GM12878 (cell line): ENCODE measurements around the gene AGAP1. TPM values are rescaled to one million over a fixed set of nuclear protein-coding genes. Genes with fewer than 3 reads are reported as not detected.

ENCODE experiments used
- ATAC-seq: fragments of 200-7000 bp; cut with Tn5 transposase; 3 replicates; pipeline ENCODE4 v1.9.1; 2020; ENCODE audit warnings: mild to moderate bottlenecking, moderate library complexity
- BruUV-seq: library from RNA; stranded (reverse); fragments of 400-500 nt; replicated peaks from 2 replicates; lab custom pipeline; 2021; lab: Mats Ljungman, UMichigan
- CTCF ChIA-PET: fragments of 300-600 bp; sonication (Branson Sonifier 250); formaldehyde crosslinking; extraction: SDS; loops from one replicate; lab custom pipeline; 2021; ENCODE audit warnings: inconsistent platforms; lab: Yijun Ruan, JAX
- POLR2A ChIA-PET: fragments of 350-600 bp; formaldehyde crosslinking; extraction: SDS; loops from one replicate; lab custom pipeline; 2021; ENCODE audit warnings: inconsistent platforms; lab: Charles Lee
- RAD21 ChIA-PET: fragments of 300-600 bp; sonication (Branson Sonifier 250); formaldehyde crosslinking; loops from one replicate; lab custom pipeline; 2023; ENCODE audit warnings: antibody characterized with exemption; ENCODE audit not compliant: unreplicated experiment; lab: Charles Lee
- SMC1A ChIA-PET: fragments of 300-600 bp; sonication (Branson Sonifier 250); formaldehyde crosslinking; loops from one replicate; lab custom pipeline; 2023; ENCODE audit not compliant: unreplicated experiment, uncharacterized antibody; lab: Charles Lee
- DNase-seq: peaks from one replicate; pipeline ENCODE4 v3.0.0-alpha.2; 2011; ENCODE audit warnings: low read depth, low spot score
- FAIRE-seq: peaks from 3 replicates; lab custom pipeline; 2011; peaks lifted over from hg19 to GRCh38; lab: Jason Lieb, UNC
- H2AFZ ChIP-seq: 2 replicates; pipeline ENCODE4 v1.6.0; 2011; ENCODE audit warnings: low read depth, low read length, control low read depth; ENCODE audit not compliant: control insufficient read depth
- H3K27ac ChIP-seq: 2 replicates; pipeline ENCODE4 v1.5.1; 2011; ENCODE audit warnings: control low read depth; ENCODE audit not compliant: control insufficient read depth, insufficient read depth
- H3K27me3 ChIP-seq, 2 experiments: replicated peaks in 1 of 2; 2 replicates each; pipeline versions ENCODE4 v1.6.0 to v1.6.1; 2011; ENCODE audit warnings: low read length in 1 of 2; ENCODE audit not compliant: control insufficient read depth in 2 of 2, insufficient read depth in 2 of 2
- H3K36me3 ChIP-seq, 2 experiments: 2 replicates each; pipeline ENCODE4 v1.5.1; 2011; ENCODE audit warnings: low read length in 1 of 2; ENCODE audit not compliant: control insufficient read depth in 2 of 2, insufficient read depth in 2 of 2
- H3K4me1 ChIP-seq: 2 replicates; pipeline ENCODE4 v1.6.1; 2011; ENCODE audit warnings: mild to moderate bottlenecking, low read length, moderate library complexity, mixed read lengths; ENCODE audit not compliant: control insufficient read depth, insufficient read depth
- H3K4me2 ChIP-seq: 2 replicates; pipeline ENCODE4 v1.6.0; 2011; ENCODE audit warnings: control low read depth; ENCODE audit not compliant: control insufficient read depth, insufficient read depth
- H3K4me3 ChIP-seq: fragments of 200-600 bp; sonication (generic); 2 replicates; pipeline ENCODE4 v1.5.1; 2016
- H3K79me2 ChIP-seq: 2 replicates; pipeline ENCODE4 v1.6.0; 2011; ENCODE audit warnings: low read length; ENCODE audit not compliant: control insufficient read depth, insufficient read depth
- H3K9ac ChIP-seq: 2 replicates; pipeline ENCODE4 v1.8.0; 2011; ENCODE audit warnings: low read length, control low read depth, mixed read lengths; ENCODE audit not compliant: control insufficient read depth, insufficient read depth
- H3K9me3 ChIP-seq: replicated peaks from 3 replicates; pipeline ENCODE4 v1.5.1; 2011; ENCODE audit warnings: mild to moderate bottlenecking, low read length; ENCODE audit not compliant: control insufficient read depth, insufficient read depth
- H4K20me1 ChIP-seq: 2 replicates; pipeline ENCODE4 v1.6.0; 2011; ENCODE audit not compliant: control insufficient read depth, insufficient read depth
- ETV6 ChIP-seq, 2 experiments: fragments of 450-650 bp in 1 of 2; IDR thresholded peaks in 1 of 2; conservative IDR thresholded peaks in 1 of 2; 2 replicates each; pipeline ENCODE4 v1.6.1; 2014; ENCODE audit warnings: antibody characterized with exemption in 1 of 2, borderline replicate concordance in 1 of 2, low read depth in 1 of 2, mild to moderate bottlenecking in 1 of 2, moderate library complexity in 1 of 2
- MAX ChIP-seq: IDR thresholded peaks from 2 replicates; pipeline ENCODE4 v1.6.1; 2012; ENCODE audit warnings: low read depth, low read length, improper control_type of control experiment
- MLLT1 ChIP-seq: fragments of 450-650 bp; IDR thresholded peaks from 2 replicates; pipeline ENCODE4 v1.6.1; 2016; ENCODE audit warnings: mild to moderate bottlenecking
- MYB ChIP-seq: fragments of 150-350 bp; IDR thresholded peaks from 2 replicates; pipeline ENCODE4 v1.6.1; 2014; ENCODE audit warnings: mild to moderate bottlenecking, low read depth, low read length, borderline replicate concordance
- POLR2A ChIP-seq: IDR thresholded peaks from 2 replicates; pipeline ENCODE4 v1.6.1; 2011; ENCODE audit warnings: low read depth, mild to moderate bottlenecking, low read length
- POLR2AphosphoS2 ChIP-seq: IDR thresholded peaks from 2 replicates; pipeline ENCODE4 v1.6.1; 2011; ENCODE audit warnings: low read depth, mild to moderate bottlenecking, low read length, improper control_type of control experiment, moderate library complexity
- RAD51 ChIP-seq: fragments of 450-650 bp; IDR thresholded peaks from 2 replicates; pipeline ENCODE4 v1.6.1; 2016; ENCODE audit warnings: moderate library complexity, mild to moderate bottlenecking, inconsistent platforms
- RFX5 ChIP-seq: IDR thresholded peaks from 2 replicates; pipeline ENCODE4 v1.6.1; 2011; ENCODE audit warnings: low read depth, low read length, improper control_type of control experiment
- SMAD5 ChIP-seq: IDR thresholded peaks from 2 replicates; pipeline ENCODE4 v1.6.1; 2016; ENCODE audit warnings: antibody characterized with exemption, low read depth
- SMARCA5 ChIP-seq: fragments of 450-650 bp; IDR thresholded peaks from 2 replicates; pipeline ENCODE4 v1.6.1; 2017; ENCODE audit warnings: mild to moderate bottlenecking
- SP1 ChIP-seq: IDR thresholded peaks from one replicate; pipeline ENCODE4 v1.6.1; 2011; ENCODE audit warnings: low read depth, low read length
- WGBS: methylation state at CpG from one replicate; pipeline ENCODE4 v1.1.6; 2016; ENCODE audit warnings: low lambda C conversion rate; ENCODE audit not compliant: insufficient replicate concordance, insufficient coverage; ENCODE audit errors: missing lambda C conversion rate; 5-methylcytosine and 5-hydroxymethylcytosine counted together
- in situ Hi-C: fragments of 300-500 bp; cut with MboI; formaldehyde crosslinking; loops from 9 replicates; pipeline ENCODE4 v1.14.3; 2018; ENCODE audit warnings: mixed read lengths
- intact Hi-C: fragments of 100-400 bp; cut with micrococcal nuclease; formaldehyde crosslinking; loops from one replicate; pipeline ENCODE4 v1.14.2; 2022; ENCODE audit not compliant: unreplicated experiment
- polyA plus RNA-seq, 11 experiments: library from polyadenylated mRNA; depleted of rRNA in 4 of 11; unstranded in 6 of 11; stranded (reverse) in 5 of 11; fragments of >200 nt; fragmentation: Nextera tagmentation in 4 of 11; fragmentation: Illumina TruSeq in 1 of 11; extraction: Ambion mirVana in 4 of 11; extraction: Trizol in 1 of 11; gene quantifications; 1 replicate in 1 of 11; 2 replicates in 10 of 11; pipeline versions ENCODE4 v1.2.1 to v1.2.3, GENCODE V29; 2011 to 2016; ENCODE audit warnings: inconsistent platforms in 2 of 11, missing spikeins in 2 of 11, low read depth in 1 of 11
- total RNA-seq, 4 experiments: library from RNA; depleted of rRNA in 3 of 4; stranded (reverse); fragments of >200 nt in 3 of 4; fragmentation: Illumina TruSeq in 1 of 4; extraction: Trizol in 1 of 4; gene quantifications; 2 replicates each; pipeline versions ENCODE4 v1.2.1 to v1.2.3, GENCODE V29; 2013 to 2021
- TF ChIP-seq, protein P1 (sequence below), 3 experiments: IDR thresholded peaks in 2 of 3; conservative IDR thresholded peaks in 1 of 3; 2 replicates each; pipeline ENCODE4 v1.5.1; 2011; ENCODE audit warnings: low read depth in 3 of 3, low read length in 3 of 3, mild to moderate bottlenecking in 3 of 3, control low read depth in 2 of 3, moderate library complexity in 2 of 3, inconsistent platforms in 1 of 3, mixed read lengths in 1 of 3; ENCODE audit not compliant: control insufficient read depth in 2 of 3, insufficient read depth in 1 of 3; ENCODE audit errors: extremely low read depth in 1 of 3

The AGAP1 gene
- total and polyA plus RNA-seq, 10 of the 15 experiments (the other 5 are each of a cell fraction or from before 2014, with no cell fraction given) = 0.05 to 0.15 (median 0.06) TPM; not detected in 7

DNA sequence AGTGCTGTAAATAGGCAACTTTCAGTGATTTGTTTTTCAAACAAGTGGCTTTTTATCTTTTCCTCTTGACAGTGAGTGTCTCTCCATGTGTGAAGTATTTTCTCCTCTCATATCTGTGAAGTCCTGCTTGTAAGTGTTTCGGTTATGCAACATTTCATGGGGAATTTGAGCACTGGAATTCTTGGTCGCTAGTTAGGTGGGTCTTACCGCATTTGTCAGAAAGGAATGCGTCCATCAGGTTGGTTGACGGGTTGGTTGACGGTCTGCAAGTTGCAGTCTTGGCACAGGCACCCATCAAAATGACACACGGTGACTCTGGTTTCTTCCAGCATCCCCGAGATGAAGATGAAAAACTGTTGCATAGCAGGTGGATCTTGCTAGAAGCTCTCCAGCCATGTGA, 109.8 kb downstream of the AGAP1 start:
- H3K27me3 ChIP-seq = no peaks in the 10 kb centered on the region
- ChIA-PET RAD21 (no interaction called here), SMC1A (no interaction called here), POLR2A (no interaction called here), CTCF (no interaction called here)
- DNase-seq (no peak), ATAC-seq (no peak), FAIRE-seq (no peak)
- no peaks in the 10 kb centered on the region for H3K79me2 ChIP-seq
- no TSS peak for BruUV-seq
- in situ Hi-C loops = no loop called here
- no peak overlapping the region for H3K4me3 ChIP-seq
- TF ChIP-seq MYB = no peak
- no peak for TF ChIP-seq SMARCA5
- TF ChIP-seq RAD51 = no peak
- no peak for TF ChIP-seq ETV6 (conservative IDR thresholded peaks at IDR 0.05 in 1 of 2, IDR thresholded peaks at IDR 0.05 in 1 of 2; ENCODE audit: borderline replicate concordance in 1 of 2, low read depth in 1 of 2)
- TF ChIP-seq MAX = no peak
- TF ChIP-seq POLR2AphosphoS2 = no peak
- no peak for TF ChIP-seq SP1
- TF ChIP-seq RFX5 = no peak
- no peak for TF ChIP-seq SMAD5
- TF ChIP-seq MLLT1 = no peak
- no peak for TF ChIP-seq POLR2A
- TF ChIP-seq, protein P1, sequence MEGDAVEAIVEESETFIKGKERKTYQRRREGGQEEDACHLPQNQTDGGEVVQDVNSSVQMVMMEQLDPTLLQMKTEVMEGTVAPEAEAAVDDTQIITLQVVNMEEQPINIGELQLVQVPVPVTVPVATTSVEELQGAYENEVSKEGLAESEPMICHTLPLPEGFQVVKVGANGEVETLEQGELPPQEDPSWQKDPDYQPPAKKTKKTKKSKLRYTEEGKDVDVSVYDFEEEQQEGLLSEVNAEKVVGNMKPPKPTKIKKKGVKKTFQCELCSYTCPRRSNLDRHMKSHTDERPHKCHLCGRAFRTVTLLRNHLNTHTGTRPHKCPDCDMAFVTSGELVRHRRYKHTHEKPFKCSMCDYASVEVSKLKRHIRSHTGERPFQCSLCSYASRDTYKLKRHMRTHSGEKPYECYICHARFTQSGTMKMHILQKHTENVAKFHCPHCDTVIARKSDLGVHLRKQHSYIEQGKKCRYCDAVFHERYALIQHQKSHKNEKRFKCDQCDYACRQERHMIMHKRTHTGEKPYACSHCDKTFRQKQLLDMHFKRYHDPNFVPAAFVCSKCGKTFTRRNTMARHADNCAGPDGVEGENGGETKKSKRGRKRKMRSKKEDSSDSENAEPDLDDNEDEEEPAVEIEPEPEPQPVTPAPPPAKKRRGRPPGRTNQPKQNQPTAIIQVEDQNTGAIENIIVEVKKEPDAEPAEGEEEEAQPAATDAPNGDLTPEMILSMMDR (IDR thresholded peaks at IDR 0.05 in 2 of 3, conservative IDR thresholded peaks at IDR 0.05 in 1 of 3; ENCODE audit: control insufficient read depth in 2 of 3, extremely low read depth in 1 of 3, insufficient read depth in 1 of 3, low read depth in 3 of 3, low read length in 3 of 3) = no peak
- H3K9me3 ChIP-seq = no peaks in the 10 kb centered on the region; the same call in 2 of the 3 replicates
- no peak overlapping the region for H2AFZ ChIP-seq
- H3K4me1 ChIP-seq = no peaks in the 10 kb centered on the region
- H3K9ac ChIP-seq = no peak overlapping the region
- intact Hi-C loops = no loop called here
- no peaks in the 10 kb centered on the region for H4K20me1 ChIP-seq
- 25% methylated on average over 8 of the region's 8 CpGs for WGBS
- no peak overlapping the region for H3K4me2 ChIP-seq
- no peak overlapping the region for H3K27ac ChIP-seq
- no peaks in the 10 kb centered on the region for H3K36me3 ChIP-seq
